H9 (cell line): ENCODE results near the gene ASTL. TPM values are rescaled to one million over a fixed set of nuclear protein-coding genes. Genes with fewer than 3 reads are reported as not detected.

Experiments used
- DNase-seq: peaks from one replicate; pipeline ENCODE4 v3.0.0-alpha.2; 2017
- H2AFZ ChIP-seq: one replicate; pipeline ENCODE4 v1.6.1; 2013; ENCODE audit warnings: mild to moderate bottlenecking, low read length, control low read depth, moderate library complexity
- H2AK5ac ChIP-seq: 2 replicates; pipeline ENCODE4 v1.6.1; 2013; ENCODE audit warnings: low read length, control low read depth, mixed read lengths; ENCODE audit not compliant: insufficient read length
- H2BK120ac ChIP-seq: one replicate; pipeline ENCODE4 v1.6.1; 2013; ENCODE audit warnings: low read depth, mild to moderate bottlenecking, low read length, control low read depth, inconsistent platforms; ENCODE audit not compliant: poor library complexity, severe bottlenecking
- H2BK12ac ChIP-seq: 2 replicates; pipeline ENCODE4 v1.6.1; 2013; ENCODE audit warnings: low read length, control low read depth, mixed read lengths, low read depth; ENCODE audit not compliant: insufficient read length
- H2BK15ac ChIP-seq: 2 replicates; pipeline ENCODE4 v1.6.1; 2013; ENCODE audit warnings: low read depth, low read length, control low read depth
- H2BK20ac ChIP-seq: one replicate; pipeline ENCODE4 v1.6.1; 2013; ENCODE audit warnings: low read depth, mild to moderate bottlenecking, low read length, control low read depth, inconsistent platforms; ENCODE audit not compliant: poor library complexity, severe bottlenecking
- H2BK5ac ChIP-seq: 2 replicates; pipeline ENCODE4 v1.6.1; 2013; ENCODE audit warnings: low read length, control low read depth, mixed read lengths; ENCODE audit not compliant: insufficient read length
- H3K14ac ChIP-seq: 2 replicates; pipeline ENCODE4 v1.6.1; 2013; ENCODE audit warnings: low read length, control low read depth; ENCODE audit not compliant: insufficient read depth
- H3K18ac ChIP-seq: 2 replicates; pipeline ENCODE4 v1.6.1; 2013; ENCODE audit warnings: low read depth, mild to moderate bottlenecking, mixed read lengths, low read length, control low read depth; ENCODE audit not compliant: insufficient read length
- H3K23ac ChIP-seq: 2 replicates; pipeline ENCODE4 v1.6.1; 2013; ENCODE audit warnings: low read length, control low read depth, mixed read lengths, low read depth; ENCODE audit not compliant: insufficient read length
- H3K23me2 ChIP-seq: 2 replicates; pipeline ENCODE4 v1.6.1; 2013; ENCODE audit warnings: low read depth, mild to moderate bottlenecking, mixed read lengths, low read length, control low read depth; ENCODE audit not compliant: insufficient read length, poor library complexity, severe bottlenecking
- H3K27ac ChIP-seq: 2 replicates; pipeline ENCODE4 v1.5.1; 2013; ENCODE audit warnings: low read length, control low read depth, mixed read lengths, low read depth; ENCODE audit not compliant: insufficient read length
- H3K27me3 ChIP-seq: 2 replicates; pipeline ENCODE4 v1.6.1; 2013; ENCODE audit warnings: low read length, control low read depth, inconsistent platforms; ENCODE audit not compliant: insufficient read depth
- H3K4ac ChIP-seq: 2 replicates; pipeline ENCODE4 v1.6.1; 2013; ENCODE audit warnings: low read depth, mild to moderate bottlenecking, control low read depth, inconsistent platforms, low read length, moderate library complexity
- H3K4me1 ChIP-seq: 2 replicates; pipeline ENCODE4 v1.6.1; 2013; ENCODE audit warnings: low read length, control low read depth, inconsistent platforms; ENCODE audit not compliant: insufficient read depth
- H3K4me2 ChIP-seq: 2 replicates; pipeline ENCODE4 v1.6.1; 2013; ENCODE audit warnings: low read length, control low read depth, mixed read lengths; ENCODE audit not compliant: insufficient read length, insufficient read depth
- H3K56ac ChIP-seq: 2 replicates; pipeline ENCODE4 v1.6.1; 2013; ENCODE audit warnings: low read depth, mild to moderate bottlenecking, mixed read lengths, low read length, control low read depth; ENCODE audit not compliant: insufficient read length
- H3K79me1 ChIP-seq: 2 replicates; pipeline ENCODE4 v1.6.1; 2013; ENCODE audit warnings: low read depth, mild to moderate bottlenecking, moderate library complexity, low read length, control low read depth, inconsistent platforms; ENCODE audit not compliant: insufficient read depth, poor library complexity, severe bottlenecking
- H3K79me2 ChIP-seq: 2 replicates; pipeline ENCODE4 v1.6.1; 2013; ENCODE audit warnings: low read length, control low read depth, inconsistent platforms; ENCODE audit not compliant: insufficient read depth
- H3K9ac ChIP-seq: 2 replicates; pipeline ENCODE4 v1.6.1; 2013; ENCODE audit warnings: low read length, control low read depth, mixed read lengths; ENCODE audit not compliant: insufficient read length; ENCODE audit errors: extremely low read depth
- H3K9me3 ChIP-seq: one replicate; pipeline ENCODE4 v1.6.1; 2013; ENCODE audit warnings: low read depth, low read length, inconsistent platforms; ENCODE audit not compliant: control insufficient read depth
- H3T11ph ChIP-seq: one replicate; pipeline ENCODE4 v1.6.1; 2013; ENCODE audit warnings: mild to moderate bottlenecking, low read length, control low read depth, inconsistent platforms
- H4K20me1 ChIP-seq: one replicate; pipeline ENCODE4 v1.6.1; 2013; ENCODE audit not compliant: control insufficient read depth, insufficient read length, insufficient read depth
- H4K5ac ChIP-seq: 2 replicates; pipeline ENCODE4 v1.6.1; 2013; ENCODE audit warnings: low read depth, mild to moderate bottlenecking, mixed read lengths, low read length, control low read depth; ENCODE audit not compliant: insufficient read length
- H4K8ac ChIP-seq: replicated peaks from 2 replicates; pipeline ENCODE4 v1.6.1; 2013; ENCODE audit warnings: low read length, control low read depth, mixed read lengths, low read depth; ENCODE audit not compliant: insufficient read length
- H4K91ac ChIP-seq: 2 replicates; pipeline ENCODE4 v1.6.1; 2013; ENCODE audit warnings: low read depth, mild to moderate bottlenecking, moderate library complexity, mixed read lengths, low read length, control low read depth; ENCODE audit not compliant: insufficient read length
- H3K27ac Mint-ChIP-seq, 3 experiments: 2 replicates in 2 of 3; 3 replicates in 1 of 3; pipeline ENCODE4 v1.8.0; 2020 to 2021; ENCODE audit warnings: mixed read lengths in 3 of 3, mild to moderate bottlenecking in 1 of 3, moderate library complexity in 1 of 3
- H3K27me3 Mint-ChIP-seq: 2 replicates; pipeline ENCODE4 v1.8.0; 2021; ENCODE audit warnings: low read depth, mild to moderate bottlenecking, moderate library complexity, mixed read lengths
- H3K36me3 Mint-ChIP-seq, 3 experiments: 2 replicates in 2 of 3; 3 replicates in 1 of 3; pipeline ENCODE4 v1.8.0; 2020 to 2021; ENCODE audit warnings: low read depth in 3 of 3, mixed read lengths in 3 of 3; ENCODE audit not compliant: insufficient read depth in 1 of 3
- H3K4me1 Mint-ChIP-seq, 2 experiments: 2 replicates each; pipeline ENCODE4 v1.8.0; 2020; ENCODE audit warnings: mixed read lengths in 2 of 2
- H3K4me3 Mint-ChIP-seq, 2 experiments: 2 replicates in 1 of 2; 3 replicates in 1 of 2; pipeline ENCODE4 v1.8.0; 2020 to 2021; ENCODE audit warnings: mild to moderate bottlenecking in 2 of 2, mixed read lengths in 2 of 2, moderate library complexity in 1 of 2
- H3K9me3 Mint-ChIP-seq, 2 experiments: 2 replicates in 1 of 2; 3 replicates in 1 of 2; pipeline ENCODE4 v1.8.0; 2020; ENCODE audit warnings: mild to moderate bottlenecking in 2 of 2, mixed read lengths in 2 of 2, moderate library complexity in 1 of 2
- WGBS: extraction: QIAGEN DNeasy Blood & Tissue Kit; methylation state at CpG from one replicate; pipeline ENCODE4 v1.1.7; 2013; ENCODE audit warnings: missing lambda C conversion rate, low lambda C conversion rate, mixed read lengths; ENCODE audit not compliant: insufficient read length; ENCODE audit errors: extremely low coverage; 5-methylcytosine and 5-hydroxymethylcytosine counted together
- total RNA-seq: library from RNA; stranded (reverse); gene quantifications from 2 replicates; pipeline ENCODE4 v1.2.1, GENCODE V29; 2021
- TF ChIP-seq, protein P1 (sequence below): fragments of 200-600 bp; sonication (generic); conservative IDR thresholded peaks from 3 replicates; pipeline ENCODE4 v1.8.0; 2021; ENCODE audit warnings: antibody characterized with exemption, mild to moderate bottlenecking

ASTL gene
- total RNA-seq, 1 experiment from 2014 or later: 0.81 TPM

GRCh38 chr2:96075199-96075771, 63.0 kb downstream of the ASTL start:
- H3K36me3 Mint-ChIP-seq: no peaks in the 10 kb centered on the region; a peak in 1 of 7 replicates

More at GRCh38 chr2:96075199-96075771, 63.0 kb downstream of the ASTL start:
- Mint-ChIP-seq H3K27me3 (peaks cover 5% of the 10 kb centered on the region), H3K4me3 (no peak overlapping the region), H3K9me3 (no peaks in the 10 kb centered on the region; a peak in 2 of 5 replicates), H3K27ac (no peak overlapping the region), H3K4me1 (no peaks in the 10 kb centered on the region; a peak in 1 of 4 replicates)
- Histone ChIP-seq H2BK12ac (no peak overlapping the region), H2AK5ac (no peak overlapping the region), H3K18ac (no peak overlapping the region), H3K9me3 (no peaks in the 10 kb centered on the region), H3K4ac (no peak overlapping the region), H2AFZ (no peak overlapping the region), H3K4me1 (no peaks in the 10 kb centered on the region), H3K9ac (no peak overlapping the region), H4K8ac (no peak overlapping the region), H4K20me1 (no peaks in the 10 kb centered on the region), H2BK20ac (no peak overlapping the region), H4K91ac (no peak overlapping the region), H3K79me2 (no peaks in the 10 kb centered on the region), H3K23me2 (no peaks in the 10 kb centered on the region), H3K27me3 (no peaks in the 10 kb centered on the region), H3K79me1 (no peaks in the 10 kb centered on the region), H3K56ac (no peak overlapping the region), H4K5ac (no peak overlapping the region), H2BK5ac (no peak overlapping the region), H3T11ph (no peak overlapping the region), H2BK15ac (no peak overlapping the region), H3K23ac (no peak overlapping the region), H3K14ac (no peak overlapping the region), H3K4me2 (no peak overlapping the region), H2BK120ac (no peak overlapping the region), H3K27ac (no peak overlapping the region)
- DNase-seq: no peak
- TF ChIP-seq, protein P1, sequence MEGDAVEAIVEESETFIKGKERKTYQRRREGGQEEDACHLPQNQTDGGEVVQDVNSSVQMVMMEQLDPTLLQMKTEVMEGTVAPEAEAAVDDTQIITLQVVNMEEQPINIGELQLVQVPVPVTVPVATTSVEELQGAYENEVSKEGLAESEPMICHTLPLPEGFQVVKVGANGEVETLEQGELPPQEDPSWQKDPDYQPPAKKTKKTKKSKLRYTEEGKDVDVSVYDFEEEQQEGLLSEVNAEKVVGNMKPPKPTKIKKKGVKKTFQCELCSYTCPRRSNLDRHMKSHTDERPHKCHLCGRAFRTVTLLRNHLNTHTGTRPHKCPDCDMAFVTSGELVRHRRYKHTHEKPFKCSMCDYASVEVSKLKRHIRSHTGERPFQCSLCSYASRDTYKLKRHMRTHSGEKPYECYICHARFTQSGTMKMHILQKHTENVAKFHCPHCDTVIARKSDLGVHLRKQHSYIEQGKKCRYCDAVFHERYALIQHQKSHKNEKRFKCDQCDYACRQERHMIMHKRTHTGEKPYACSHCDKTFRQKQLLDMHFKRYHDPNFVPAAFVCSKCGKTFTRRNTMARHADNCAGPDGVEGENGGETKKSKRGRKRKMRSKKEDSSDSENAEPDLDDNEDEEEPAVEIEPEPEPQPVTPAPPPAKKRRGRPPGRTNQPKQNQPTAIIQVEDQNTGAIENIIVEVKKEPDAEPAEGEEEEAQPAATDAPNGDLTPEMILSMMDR: no peak
- WGBS: no CpG with 5 or more reads among the region's 2 CpGs
